Skeletal muscle tissue (tissue), 4 donors: ENCODE measurements around the gene HOXA4. TPM values are rescaled to one million over a fixed set of nuclear protein-coding genes. Genes with fewer than 3 reads are reported as not detected.
A peak's percentile ranks its signal among the peaks of the same experiment; 100 is the strongest.

Experiments used
- H3K27ac ChIP-seq: one replicate; pipeline ENCODE4 v1.7.0; 2013; ENCODE audit warnings: mild to moderate bottlenecking, low read depth, low read length, inconsistent platforms
- H3K27me3 ChIP-seq, 3 donors: one replicate each; pipeline ENCODE4 v1.7.0; 2013; ENCODE audit warnings: low read length in 3 of 3; ENCODE audit not compliant: control insufficient read depth in 3 of 3, insufficient read depth in 3 of 3
- H3K36me3 ChIP-seq, 3 donors: one replicate each; pipeline ENCODE4 v1.7.0; 2013; ENCODE audit warnings: low read length in 3 of 3; ENCODE audit not compliant: control insufficient read depth in 3 of 3, insufficient read depth in 3 of 3
- H3K4me1 ChIP-seq, 3 donors: one replicate each; pipeline ENCODE4 v1.7.0; 2013; ENCODE audit warnings: low read length in 3 of 3, mild to moderate bottlenecking in 3 of 3; ENCODE audit not compliant: control insufficient read depth in 3 of 3, insufficient read depth in 3 of 3
- H3K4me3 ChIP-seq, 3 donors: one replicate each; pipeline ENCODE4 v1.7.0; 2013; ENCODE audit warnings: low read length in 3 of 3
- H3K9ac ChIP-seq, 3 donors: one replicate each; pipeline ENCODE4 v1.7.0; 2013; ENCODE audit warnings: low read length in 3 of 3, mild to moderate bottlenecking in 3 of 3, moderate library complexity in 2 of 3, low read depth in 1 of 3
- H3K9me3 ChIP-seq, 3 donors: one replicate each; pipeline ENCODE4 v1.7.0; 2013; ENCODE audit warnings: low read length in 3 of 3; ENCODE audit not compliant: control insufficient read depth in 3 of 3
- total RNA-seq: library from RNA; depleted of rRNA; stranded (reverse); fragments of >200 nt; gene quantifications from one replicate; pipeline ENCODE4 v1.2.3, GENCODE V29; 2014
- donor health status: Osteomylitis.

HOXA4 gene
- total RNA-seq, 1 donor from 2014 or later, result 2.1 TPM

- Histone ChIP-seq H3K4me3 (no peak overlapping the region), H3K36me3 (peaks cover 0 to 7% (median 5%) of the 10 kb centered on the region in 3 donors), H3K27me3 (no peaks in the 10 kb centered on the region), H3K9ac (no peak overlapping the region), H3K27ac (no peak overlapping the region), H3K9me3 (no peaks in the 10 kb centered on the region), H3K4me1 (peaks cover 41 to 59% (median 53%) of the 10 kb centered on the region in 3 donors)
Measured at GRCh38 chr7:27124902-27125689, 5.5 kb downstream of the HOXA4 start.

- H3K36me3 ChIP-seq, result peaks cover 0 to 7% (median 5%) of the 10 kb centered on the region in 3 donors
- H3K4me1 ChIP-seq, result peaks cover 35 to 58% (median 53%) of the 10 kb centered on the region in 3 donors
- H3K27ac ChIP-seq, result no peak overlapping the region
- H3K27me3 ChIP-seq, result no peaks in the 10 kb centered on the region
- no peak overlapping the region for H3K9ac ChIP-seq
- no peak overlapping the region for H3K4me3 ChIP-seq
- no peaks in the 10 kb centered on the region for H3K9me3 ChIP-seq
Measured at GRCh38 chr7:27124096-27124901, 6.3 kb downstream of the HOXA4 start.

GRCh38 chr7:27123477-27124053 lies 7.0 kb downstream of the HOXA4 start:
- peaks cover 29 to 56% (median 45%) of the 10 kb centered on the region in 3 donors for H3K4me1 ChIP-seq
- H3K4me3 ChIP-seq, result no peak overlapping the region
- no peak overlapping the region for H3K27ac ChIP-seq
- H3K27me3 ChIP-seq, result no peaks in the 10 kb centered on the region
- H3K9ac ChIP-seq, result no peak overlapping the region
- H3K9me3 ChIP-seq, result no peaks in the 10 kb centered on the region
- H3K36me3 ChIP-seq, result peaks cover 0 to 6% (median 5%) of the 10 kb centered on the region in 3 donors

- Histone ChIP-seq H3K27me3 (no peaks in the 10 kb centered on the region), H3K4me3 (no peak overlapping the region), H3K36me3 (peaks cover 0 to 7% (median 5%) of the 10 kb centered on the region in 3 donors), H3K4me1 (peaks cover 25 to 52% (median 42%) of the 10 kb centered on the region in 3 donors), H3K9ac (no peak overlapping the region), H3K9me3 (no peaks in the 10 kb centered on the region), H3K27ac (no peak overlapping the region)
Measured at GRCh38 chr7:27123007-27123476, 7.5 kb downstream of the HOXA4 start.

GRCh38 chr7:27122077-27122910 lies 8.3 kb downstream of the HOXA4 start:
- H3K27ac ChIP-seq, result no peak overlapping the region
- H3K9me3 ChIP-seq, result no peaks in the 10 kb centered on the region
- peaks cover 21 to 46% (median 35%) of the 10 kb centered on the region in 3 donors for H3K4me1 ChIP-seq
- H3K4me3 ChIP-seq, result no peak overlapping the region
- H3K36me3 ChIP-seq, result peaks cover 0 to 7% (median 5%) of the 10 kb centered on the region in 3 donors
- H3K9ac ChIP-seq, result no peak overlapping the region
- H3K27me3 ChIP-seq, result no peaks in the 10 kb centered on the region

GRCh38 chr7:27121684-27122076 lies 8.9 kb downstream of the HOXA4 start:
- Histone ChIP-seq H3K9me3 (no peaks in the 10 kb centered on the region), H3K27ac (no peak overlapping the region), H3K36me3 (peaks cover 0 to 7% (median 5%) of the 10 kb centered on the region in 3 donors), H3K4me3 (no peak overlapping the region), H3K4me1 (peaks cover 19 to 41% (median 30%) of the 10 kb centered on the region in 3 donors), H3K9ac (no peak overlapping the region), H3K27me3 (no peaks in the 10 kb centered on the region)

- H3K27me3 ChIP-seq, result no peaks in the 10 kb centered on the region
- no peak overlapping the region for H3K4me3 ChIP-seq
- H3K27ac ChIP-seq, result no peak overlapping the region
- H3K36me3 ChIP-seq, result peaks cover 0 to 7% (median 2%) of the 10 kb centered on the region in 3 donors
- H3K9me3 ChIP-seq, result no peaks in the 10 kb centered on the region
- peaks cover 11 to 29% (median 25%) of the 10 kb centered on the region in 3 donors for H3K4me1 ChIP-seq
- peak overlapping the region in 1 of 3 donors; percentile 29 for H3K9ac ChIP-seq
Measured at GRCh38 chr7:27119412-27119911, 11.1 kb downstream of the HOXA4 start.

- Histone ChIP-seq H3K9me3 (no peaks in the 10 kb centered on the region), H3K27ac (no peak overlapping the region), H3K36me3 (peaks cover 0 to 7% (median 2%) of the 10 kb centered on the region in 3 donors), H3K4me1 (peaks cover 14 to 33% (median 29%) of the 10 kb centered on the region in 3 donors), H3K4me3 (peak overlapping the region in 1 of 3 donors; percentile 23), H3K9ac (peak overlapping the region in 2 of 3 donors; percentile 5 to 54), H3K27me3 (no peaks in the 10 kb centered on the region)
Measured at GRCh38 chr7:27118580-27118979, 12.0 kb downstream of the HOXA4 start.
